Measurements from ENCODE around the gene MAP6. TPM values are rescaled to one million over a fixed set of nuclear protein-coding genes. Genes with fewer than 3 reads are reported as not detected.

The MAP6 gene
- total RNA-seq, 2 donors from 2014 or later, result 0.21 to 0.24 TPM

- H3K9me3 Mint-ChIP-seq, result no peaks in the 10 kb centered on the region
- no peak overlapping the region for H3K4me3 Mint-ChIP-seq
- no peak overlapping the region for H3K27ac Mint-ChIP-seq
- no peak for ATAC-seq (replicated peaks)
- H3K27me3 Mint-ChIP-seq, result no peaks in the 10 kb centered on the region
- no peaks in the 10 kb centered on the region for H3K4me1 Mint-ChIP-seq
- H3K36me3 Mint-ChIP-seq (ENCODE audit: low read depth), result no peaks in the 10 kb centered on the region
Observed at GRCh38 chr11:75557666-75558494, 111.0 kb downstream of the MAP6 start.

GRCh38 chr11:75556275-75556674 lies 112.6 kb downstream of the MAP6 start:
- Mint-ChIP-seq H3K9me3 (no peaks in the 10 kb centered on the region), H3K36me3 (ENCODE audit: low read depth) (no peaks in the 10 kb centered on the region), H3K4me3 (no peak overlapping the region), H3K4me1 (no peaks in the 10 kb centered on the region), H3K27me3 (no peaks in the 10 kb centered on the region), H3K27ac (no peak overlapping the region)
- no peak for ATAC-seq (replicated peaks)

DNA sequence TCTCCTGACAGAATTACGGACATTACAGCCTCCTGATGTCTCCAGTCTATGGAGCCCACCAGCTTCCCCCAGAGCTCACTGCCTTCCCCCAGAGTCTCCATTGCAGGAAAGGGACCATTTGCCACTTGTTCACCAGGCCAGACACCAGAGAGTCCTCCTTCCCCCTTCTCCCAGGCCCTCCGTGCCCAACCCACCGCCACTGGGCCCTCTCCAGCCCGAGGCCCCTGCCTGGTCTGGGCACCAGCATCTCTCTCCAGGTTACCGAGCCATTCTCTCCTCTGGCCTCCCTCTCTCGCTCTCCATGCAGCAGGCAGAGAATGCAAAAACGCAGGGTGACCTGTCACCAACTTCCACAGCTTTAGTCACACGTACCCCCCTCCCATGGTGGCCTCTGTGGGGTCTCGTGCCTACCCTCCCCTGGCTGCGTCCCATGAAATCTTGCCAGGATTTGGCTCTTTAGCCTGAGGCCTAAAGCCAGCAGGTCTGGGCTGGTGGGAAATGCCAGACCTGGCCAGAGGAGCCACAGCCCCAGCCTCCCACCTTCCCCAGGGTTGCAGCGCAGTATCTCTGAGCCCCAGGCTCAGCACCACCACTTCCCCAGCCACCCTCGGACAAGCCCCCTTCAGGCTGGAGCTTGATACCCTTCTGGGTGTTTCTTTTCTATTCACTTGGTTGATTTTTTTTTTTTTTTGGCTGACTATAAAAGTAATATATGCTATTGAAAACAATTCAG lies 113.6 kb downstream of the MAP6 start:
- Mint-ChIP-seq H3K4me3 (no peak overlapping the region), H3K27me3 (no peaks in the 10 kb centered on the region), H3K36me3 (ENCODE audit: low read depth) (no peaks in the 10 kb centered on the region), H3K4me1 (no peaks in the 10 kb centered on the region), H3K27ac (no peak overlapping the region), H3K9me3 (no peaks in the 10 kb centered on the region)
- no peak for ATAC-seq (replicated peaks)

DNA sequence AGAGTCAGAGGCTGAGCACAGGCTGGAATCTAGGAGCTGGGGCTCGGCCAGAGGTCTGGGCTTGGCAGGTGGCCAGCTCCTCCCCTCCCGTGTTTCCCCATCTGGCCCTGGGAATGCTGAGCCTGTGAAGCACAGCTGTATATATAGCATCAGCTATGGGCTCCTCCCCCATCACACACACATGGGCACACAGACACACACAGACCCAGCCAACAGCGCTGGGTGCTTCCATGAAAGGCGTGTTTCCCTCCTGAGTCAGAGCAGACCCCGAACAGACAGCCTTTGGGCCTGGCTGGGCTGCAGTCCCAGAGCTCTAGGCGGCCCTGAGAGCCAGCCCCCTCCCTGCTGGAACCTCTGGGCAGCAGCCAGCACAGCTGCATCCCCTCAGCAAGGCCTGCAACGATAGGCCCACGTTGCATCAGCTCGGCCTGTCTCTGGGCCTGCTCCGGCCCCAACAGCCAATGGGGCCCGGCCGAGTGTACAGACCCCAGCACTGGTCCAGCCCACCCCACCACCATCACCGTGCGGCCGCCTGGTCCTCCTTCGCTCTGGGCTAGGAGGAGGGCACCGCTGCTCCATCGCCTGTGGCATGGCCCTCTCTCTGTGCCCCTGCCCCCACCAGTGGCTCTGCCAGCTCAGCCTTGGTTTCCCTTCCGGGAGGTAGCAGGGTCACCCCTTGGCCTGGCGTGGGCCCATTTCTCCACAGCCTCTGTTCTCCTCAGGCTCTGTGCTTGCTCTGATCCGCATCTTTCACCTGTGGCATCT lies 114.4 kb downstream of the MAP6 start:
- Mint-ChIP-seq H3K27me3 (no peaks in the 10 kb centered on the region), H3K4me3 (no peak overlapping the region), H3K36me3 (ENCODE audit: low read depth) (no peaks in the 10 kb centered on the region), H3K27ac (no peak overlapping the region), H3K4me1 (no peaks in the 10 kb centered on the region), H3K9me3 (no peaks in the 10 kb centered on the region)
- ATAC-seq (replicated peaks), result no peak

- no peaks in the 10 kb centered on the region for H3K4me1 Mint-ChIP-seq
- no peak overlapping the region for H3K27ac Mint-ChIP-seq
- no peak overlapping the region for H3K4me3 Mint-ChIP-seq
- H3K27me3 Mint-ChIP-seq, result no peaks in the 10 kb centered on the region
- ATAC-seq (replicated peaks), result no peak
- H3K36me3 Mint-ChIP-seq (ENCODE audit: low read depth), result no peaks in the 10 kb centered on the region
- H3K9me3 Mint-ChIP-seq, result no peaks in the 10 kb centered on the region
Observed at GRCh38 chr11:75553889-75554257, 115.0 kb downstream of the MAP6 start.

- H3K27ac Mint-ChIP-seq, result no peak overlapping the region
- no peaks in the 10 kb centered on the region for H3K4me1 Mint-ChIP-seq
- no peaks in the 10 kb centered on the region for H3K27me3 Mint-ChIP-seq
- no peaks in the 10 kb centered on the region for H3K36me3 Mint-ChIP-seq (ENCODE audit: low read depth)
- no peak overlapping the region for H3K4me3 Mint-ChIP-seq
- ATAC-seq (replicated peaks), result no peak
- no peaks in the 10 kb centered on the region for H3K9me3 Mint-ChIP-seq
Observed at GRCh38 chr11:75553182-75553581, 115.7 kb downstream of the MAP6 start.

DNA sequence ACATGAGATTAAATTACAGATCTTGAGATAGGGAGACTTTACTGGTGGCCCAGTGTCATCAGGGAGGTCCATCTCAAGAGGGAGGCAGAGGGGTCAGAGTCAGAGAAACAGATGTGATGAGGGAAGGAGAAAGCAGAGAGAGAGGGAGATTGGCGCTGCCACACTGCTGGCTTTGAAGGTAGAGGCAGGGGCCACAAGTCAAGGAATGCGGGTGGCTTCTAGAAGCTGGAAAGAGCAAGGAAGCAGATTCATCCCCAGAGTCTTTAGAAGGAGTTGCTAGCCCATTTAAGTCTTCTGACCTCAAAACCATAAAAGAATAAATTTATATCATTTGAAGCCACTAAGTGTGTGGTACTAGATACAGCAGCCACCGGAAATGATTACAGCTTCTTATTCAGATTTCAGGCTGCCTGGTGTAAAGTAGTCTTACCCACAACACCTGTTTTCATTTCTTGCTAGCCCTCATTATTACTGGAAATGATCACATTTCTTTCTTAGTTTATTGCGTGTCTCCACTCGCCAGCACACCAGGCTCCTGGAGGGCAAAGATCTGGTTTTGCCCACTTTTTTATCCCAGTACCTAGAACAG lies 119.4 kb downstream of the MAP6 start:
- H3K27ac Mint-ChIP-seq, result peak overlapping the region; percentile 72
- H3K27me3 Mint-ChIP-seq, result no peaks in the 10 kb centered on the region
- H3K4me1 Mint-ChIP-seq, result no peaks in the 10 kb centered on the region
- H3K36me3 Mint-ChIP-seq (ENCODE audit: low read depth), result no peaks in the 10 kb centered on the region
- ATAC-seq (replicated peaks), result peak; percentile 70
- H3K9me3 Mint-ChIP-seq, result no peaks in the 10 kb centered on the region
- no peak overlapping the region for H3K4me3 Mint-ChIP-seq

DNA sequence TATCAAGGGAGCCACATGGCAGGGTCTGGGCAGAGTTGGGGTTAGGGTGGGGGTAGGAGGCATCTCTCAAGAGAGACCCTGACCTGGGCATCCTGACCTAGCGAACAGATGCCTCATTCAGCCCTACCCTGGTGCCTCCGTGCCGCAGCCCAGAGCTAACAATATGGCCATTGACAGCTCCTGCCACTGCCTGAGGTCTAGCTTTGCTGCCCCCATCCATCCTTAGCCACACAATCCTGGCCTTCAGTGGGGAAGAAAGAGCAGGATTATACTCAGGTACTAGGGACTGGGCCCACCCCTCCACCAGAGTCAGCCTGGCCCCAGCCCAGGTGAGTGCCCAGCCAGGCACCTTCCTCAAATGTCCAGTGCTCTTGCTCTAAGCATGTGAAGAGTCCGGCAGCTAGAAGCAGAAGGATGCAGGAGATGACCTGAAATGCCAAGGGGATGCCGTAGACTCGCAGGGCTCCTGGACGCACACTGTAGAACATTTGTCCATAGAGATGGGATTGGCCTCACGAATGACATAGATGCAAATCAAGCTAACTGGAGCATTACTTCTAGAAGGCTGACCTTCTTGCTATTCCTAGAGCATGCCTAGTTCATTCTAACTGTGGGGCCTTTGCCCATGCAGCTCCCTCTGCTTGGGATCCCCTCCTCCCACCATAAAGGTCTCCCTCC lies 120.1 kb downstream of the MAP6 start:
- Mint-ChIP-seq H3K4me3 (no peak overlapping the region), H3K9me3 (no peaks in the 10 kb centered on the region), H3K27ac (peak overlapping the region; percentile 72), H3K4me1 (no peaks in the 10 kb centered on the region), H3K27me3 (no peaks in the 10 kb centered on the region), H3K36me3 (ENCODE audit: low read depth) (no peaks in the 10 kb centered on the region)
- ATAC-seq (replicated peaks), result no peak

GRCh38 chr11:75547617-75548058 lies 121.2 kb downstream of the MAP6 start:
- no peaks in the 10 kb centered on the region for H3K4me1 Mint-ChIP-seq
- peak; percentile 67 for ATAC-seq (replicated peaks)
- H3K36me3 Mint-ChIP-seq (ENCODE audit: low read depth), result no peaks in the 10 kb centered on the region
- H3K27me3 Mint-ChIP-seq, result no peaks in the 10 kb centered on the region
- H3K9me3 Mint-ChIP-seq, result no peaks in the 10 kb centered on the region
- no peak overlapping the region for H3K4me3 Mint-ChIP-seq
- peak overlapping the region; percentile 48 for H3K27ac Mint-ChIP-seq

- no peak overlapping the region for H3K4me3 Mint-ChIP-seq
- H3K4me1 Mint-ChIP-seq, result no peaks in the 10 kb centered on the region
- no peak for ATAC-seq (replicated peaks)
- no peaks in the 10 kb centered on the region for H3K9me3 Mint-ChIP-seq
- no peaks in the 10 kb centered on the region for H3K27me3 Mint-ChIP-seq
- H3K27ac Mint-ChIP-seq, result no peak overlapping the region
- H3K36me3 Mint-ChIP-seq (ENCODE audit: low read depth), result no peaks in the 10 kb centered on the region
Observed at GRCh38 chr11:75547177-75547576, 121.7 kb downstream of the MAP6 start.

- H3K27me3 Mint-ChIP-seq, result no peaks in the 10 kb centered on the region
- H3K4me1 Mint-ChIP-seq, result no peaks in the 10 kb centered on the region
- peak; percentile 28 for ATAC-seq (replicated peaks)
- H3K27ac Mint-ChIP-seq, result no peak overlapping the region
- H3K9me3 Mint-ChIP-seq, result no peaks in the 10 kb centered on the region
- no peak overlapping the region for H3K4me3 Mint-ChIP-seq
- no peaks in the 10 kb centered on the region for H3K36me3 Mint-ChIP-seq (ENCODE audit: low read depth)
Observed at GRCh38 chr11:75543806-75544205, 125.0 kb downstream of the MAP6 start.

DNA sequence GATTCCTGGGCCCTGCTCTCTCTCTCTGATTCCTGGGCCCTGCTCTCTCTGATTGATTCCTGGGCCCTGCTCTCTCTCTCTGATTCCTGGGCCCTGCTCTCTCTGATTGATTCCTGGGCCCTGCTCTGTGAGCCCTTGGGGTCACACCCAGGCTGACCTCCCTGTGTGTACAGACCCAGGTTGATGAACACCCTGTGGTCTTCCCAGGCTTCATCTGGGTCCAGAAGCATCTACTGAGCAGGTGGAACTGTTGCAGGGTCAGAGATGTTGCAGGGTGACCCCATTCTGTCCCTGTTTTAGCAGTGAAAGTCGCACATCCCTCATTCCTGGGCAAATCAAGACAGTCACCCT lies 126.8 kb downstream of the MAP6 start:
- Mint-ChIP-seq H3K9me3 (no peaks in the 10 kb centered on the region), H3K27me3 (no peaks in the 10 kb centered on the region), H3K4me1 (peaks cover 16% of the 10 kb centered on the region), H3K4me3 (no peak overlapping the region), H3K36me3 (ENCODE audit: low read depth) (no peaks in the 10 kb centered on the region), H3K27ac (peak overlapping the region; percentile 46)
- no peak for ATAC-seq (replicated peaks)

- no peak for ATAC-seq (replicated peaks)
- H3K4me3 Mint-ChIP-seq, result no peak overlapping the region
- peak overlapping the region; percentile 46 for H3K27ac Mint-ChIP-seq
- H3K36me3 Mint-ChIP-seq (ENCODE audit: low read depth), result no peaks in the 10 kb centered on the region
- no peaks in the 10 kb centered on the region for H3K27me3 Mint-ChIP-seq
- H3K9me3 Mint-ChIP-seq, result no peaks in the 10 kb centered on the region
- H3K4me1 Mint-ChIP-seq, result peaks cover 23% of the 10 kb centered on the region
Observed at GRCh38 chr11:75541193-75542087, 127.4 kb downstream of the MAP6 start.
